Mammary epithelial cell (primary cell): ENCODE measurements around the gene CCDC171.

Experiments
- CTCF ChIP-seq, 2 donors: IDR thresholded peaks in 1 of 2; conservative IDR thresholded peaks in 1 of 2; 2 replicates each; pipeline ENCODE4 v1.5.1; 2011 to 2012; ENCODE audit warnings: inconsistent platforms in 2 of 2, low read length in 2 of 2, mild to moderate bottlenecking in 2 of 2, control low read depth in 1 of 2, low read depth in 1 of 2; ENCODE audit not compliant: insufficient read depth in 1 of 2; ENCODE audit errors: extremely low read depth in 1 of 2
- EZH2 ChIP-seq: IDR thresholded peaks from 2 replicates; pipeline ENCODE4 v1.6.1; 2012; ENCODE audit warnings: low read length, inconsistent platforms, borderline replicate concordance

- TF ChIP-seq CTCF (conservative IDR thresholded peaks at IDR 0.05 in 1 of 2, IDR thresholded peaks at IDR 0.05 in 1 of 2; ENCODE audit: extremely low read depth in 1 of 2, insufficient read depth in 1 of 2, low read depth in 1 of 2, low read length in 2 of 2) (no peak), EZH2 (no peak)
Measured at GRCh38 chr9:15570769-15571168, 17.9 kb downstream of the CCDC171 start.
